Right lobe of liver (tissue), 6 donors: ENCODE data around the gene FRS2. TPM values are rescaled to one million over a fixed set of nuclear protein-coding genes. Genes with fewer than 3 reads are reported as not detected.

Experiments
- ATAC-seq, 4 donors: fragments of 200-7000 bp; cut with Tn5 transposase; one replicate each; pipeline ENCODE4 v1.9.1; 2020; ENCODE audit warnings: mild to moderate bottlenecking in 4 of 4, moderate library complexity in 4 of 4
- DNase-seq, 3 donors: peaks; one replicate each; pipeline ENCODE4 v3.0.0-alpha.2; 2020
- H3K27ac ChIP-seq, 3 donors: fragments of 200-600 bp; one replicate each; pipeline ENCODE4 v1.8.0; 2022
- H3K27me3 ChIP-seq, 2 donors: fragments of 200-600 bp; one replicate each; pipeline ENCODE4 v1.8.0; 2022
- H3K36me3 ChIP-seq, 4 donors: fragments of 200-600 bp; sonication (generic) in 1 of 4; one replicate each; pipeline versions ENCODE4 v1.5.1 to v1.8.0; 2017 to 2022; ENCODE audit warnings: control low read depth in 1 of 4
- H3K4me1 ChIP-seq, 4 donors: fragments of 200-600 bp; sonication (generic) in 1 of 4; one replicate each; pipeline versions ENCODE4 v1.5.1 to v1.8.0; 2017 to 2022; ENCODE audit warnings: control low read depth in 1 of 4
- H3K4me3 ChIP-seq, 3 donors: fragments of 200-600 bp; one replicate each; pipeline ENCODE4 v1.8.0; 2022
- H3K9me3 ChIP-seq, 4 donors: fragments of 200-600 bp; sonication (generic) in 1 of 4; one replicate each; pipeline versions ENCODE4 v1.5.1 to v1.8.0; 2017 to 2022; ENCODE audit warnings: control low read depth in 1 of 4
- POLR2A ChIP-seq: fragments of 450-650 bp; IDR thresholded peaks from one replicate; pipeline ENCODE4 v1.6.1; 2017; ENCODE audit warnings: antibody characterized with exemption, mild to moderate bottlenecking
- WGBS: methylation state at CpG from one replicate; pipeline ENCODE4 v1.1.6; 2018; ENCODE audit warnings: low coverage, low lambda C conversion rate; ENCODE audit not compliant: insufficient coverage; ENCODE audit errors: missing lambda C conversion rate; 5-methylcytosine and 5-hydroxymethylcytosine counted together
- intact Hi-C, 2 donors: fragments of 100-400 bp; cut with DNase I; formaldehyde crosslinking; loops; one replicate each; pipeline versions ENCODE4 v1.11.2 to v1.14.1; 2022
- total RNA-seq, 6 experiments: library from RNA; depleted of rRNA in 2 of 6; stranded (reverse); fragments of >200 nt in 2 of 6; fragmentation: NEBNext Ultra II Directional in 3 of 6; extraction: Animal tissue kit (Norgen Biotek cat#: 25700) in 3 of 6; gene quantifications; one replicate each; pipeline versions ENCODE4 v1.1.0 to v1.2.4, GENCODE V29; 2016 to 2023
- TF ChIP-seq, protein P1 (sequence below), 4 donors: fragments of 200-600 bp in 3 of 4; fragments of 450-650 bp in 1 of 4; IDR thresholded peaks; one replicate each; pipeline versions ENCODE4 v1.5.1 to v1.8.0; 2016 to 2022; ENCODE audit warnings: antibody characterized with exemption in 4 of 4, mild to moderate bottlenecking in 2 of 4
- donor health status: DM: no; HTN: yes; CAD: no.
- donor health status: DM: no; HTN: no; CAD: no.
- donor health status: DM: no; HTN: no; CAD: no.
- donor health status: DM: no; HTN: yes; CAD: no.
- donor health status: DM: no; HTN: yes; CAD: no.

Gene FRS2
- total RNA-seq, 6 experiments from 2014 or later = 13.8 to 27.8 (median 15.8) TPM

DNA sequence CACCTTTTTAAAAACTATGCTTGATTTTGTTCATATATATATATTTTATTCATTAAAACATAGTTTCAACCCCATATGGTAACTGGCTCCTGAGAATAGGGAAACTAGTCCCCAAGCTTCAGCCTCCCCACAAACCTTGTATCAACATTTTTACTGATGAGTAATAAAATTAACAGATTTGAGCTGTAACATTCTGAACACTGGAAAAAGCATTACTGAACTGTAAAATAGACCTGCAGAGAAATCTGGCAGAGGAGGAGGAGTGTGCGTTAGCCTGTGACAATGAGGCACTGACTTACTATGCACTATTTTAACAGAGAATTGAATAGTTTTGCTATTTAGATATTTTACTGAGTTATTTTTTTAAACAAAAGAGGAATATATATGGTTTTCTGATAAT, 43.1 kb downstream of the FRS2 start:
- ATAC-seq (no peak), DNase-seq (no peak)
- peaks cover 0 to 11% (median 2%) of the 10 kb centered on the region in 4 donors for H3K4me1 ChIP-seq
- TF ChIP-seq, protein P1, sequence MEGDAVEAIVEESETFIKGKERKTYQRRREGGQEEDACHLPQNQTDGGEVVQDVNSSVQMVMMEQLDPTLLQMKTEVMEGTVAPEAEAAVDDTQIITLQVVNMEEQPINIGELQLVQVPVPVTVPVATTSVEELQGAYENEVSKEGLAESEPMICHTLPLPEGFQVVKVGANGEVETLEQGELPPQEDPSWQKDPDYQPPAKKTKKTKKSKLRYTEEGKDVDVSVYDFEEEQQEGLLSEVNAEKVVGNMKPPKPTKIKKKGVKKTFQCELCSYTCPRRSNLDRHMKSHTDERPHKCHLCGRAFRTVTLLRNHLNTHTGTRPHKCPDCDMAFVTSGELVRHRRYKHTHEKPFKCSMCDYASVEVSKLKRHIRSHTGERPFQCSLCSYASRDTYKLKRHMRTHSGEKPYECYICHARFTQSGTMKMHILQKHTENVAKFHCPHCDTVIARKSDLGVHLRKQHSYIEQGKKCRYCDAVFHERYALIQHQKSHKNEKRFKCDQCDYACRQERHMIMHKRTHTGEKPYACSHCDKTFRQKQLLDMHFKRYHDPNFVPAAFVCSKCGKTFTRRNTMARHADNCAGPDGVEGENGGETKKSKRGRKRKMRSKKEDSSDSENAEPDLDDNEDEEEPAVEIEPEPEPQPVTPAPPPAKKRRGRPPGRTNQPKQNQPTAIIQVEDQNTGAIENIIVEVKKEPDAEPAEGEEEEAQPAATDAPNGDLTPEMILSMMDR (IDR thresholded peaks at IDR 0.05) = no peak
- TF ChIP-seq POLR2A = no peak
- H3K27ac ChIP-seq = no peak overlapping the region
- intact Hi-C loops = no loop called here
- 100% methylated on average over 1 of the region's 1 CpG for WGBS
- no peaks in the 10 kb centered on the region for H3K27me3 ChIP-seq
- H3K9me3 ChIP-seq = no peaks in the 10 kb centered on the region
- H3K36me3 ChIP-seq = no peaks in the 10 kb centered on the region
- H3K4me3 ChIP-seq = no peak overlapping the region

DNA sequence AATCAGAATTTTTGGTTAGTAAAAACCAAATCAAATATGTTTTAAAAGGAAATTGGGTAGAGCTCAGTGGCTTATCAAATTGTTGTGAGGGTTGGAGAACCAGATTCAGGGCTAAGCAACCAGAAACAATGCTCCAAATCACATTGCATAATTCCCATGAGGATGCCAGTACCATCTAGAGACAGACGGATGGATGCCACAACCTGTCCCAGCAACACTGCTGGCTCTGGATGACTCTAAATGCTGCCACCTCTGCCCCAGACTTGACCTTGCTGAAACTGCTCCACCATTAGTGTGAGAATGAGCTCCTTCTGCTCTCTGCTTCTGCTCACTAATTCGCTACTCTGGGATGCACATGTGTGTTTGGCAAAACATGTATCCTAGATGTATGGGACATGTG, 43.9 kb downstream of the FRS2 start:
- intact Hi-C loops = no loop called here
- no peaks in the 10 kb centered on the region for H3K9me3 ChIP-seq
- DNase-seq (no peak), ATAC-seq (no peak)
- TF ChIP-seq POLR2A = no peak
- TF ChIP-seq, protein P1 (IDR thresholded peaks at IDR 0.05) = no peak
- H3K27me3 ChIP-seq = no peaks in the 10 kb centered on the region
- WGBS = 100% methylated on average over 1 of the region's 2 CpGs
- no peaks in the 10 kb centered on the region for H3K36me3 ChIP-seq
- no peak overlapping the region for H3K27ac ChIP-seq
- H3K4me1 ChIP-seq = peaks cover 0 to 11% (median 2%) of the 10 kb centered on the region in 4 donors
- no peak overlapping the region for H3K4me3 ChIP-seq

DNA sequence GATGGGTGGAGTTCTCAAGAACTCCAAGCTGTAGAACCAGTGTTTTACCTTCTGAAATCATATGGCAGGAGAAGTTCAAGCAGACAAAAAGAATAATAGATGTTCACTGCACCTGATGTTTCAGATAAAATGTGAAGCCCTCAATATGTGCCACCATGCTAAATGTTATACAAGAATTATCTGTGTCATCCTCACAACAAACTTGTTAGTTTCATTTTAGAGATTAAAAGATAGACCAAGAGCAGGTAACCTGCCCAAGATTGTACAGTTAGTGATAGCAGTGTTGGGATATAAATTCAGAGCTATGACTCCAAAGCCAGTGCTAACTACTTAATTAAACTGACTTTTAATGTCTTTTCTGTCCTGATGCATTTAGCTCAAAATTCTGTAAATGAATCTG, 44.7 kb downstream of the FRS2 start:
- Histone ChIP-seq H3K9me3 (no peaks in the 10 kb centered on the region), H3K36me3 (no peaks in the 10 kb centered on the region), H3K27ac (no peak overlapping the region), H3K4me3 (no peak overlapping the region), H3K4me1 (peaks cover 0 to 11% (median 2%) of the 10 kb centered on the region in 4 donors), H3K27me3 (no peaks in the 10 kb centered on the region)
- DNase-seq (no peak), ATAC-seq (no peak)
- TF ChIP-seq, protein P1 (IDR thresholded peaks at IDR 0.05) = no peak
- TF ChIP-seq POLR2A = no peak
- intact Hi-C loops = no loop called here

DNA sequence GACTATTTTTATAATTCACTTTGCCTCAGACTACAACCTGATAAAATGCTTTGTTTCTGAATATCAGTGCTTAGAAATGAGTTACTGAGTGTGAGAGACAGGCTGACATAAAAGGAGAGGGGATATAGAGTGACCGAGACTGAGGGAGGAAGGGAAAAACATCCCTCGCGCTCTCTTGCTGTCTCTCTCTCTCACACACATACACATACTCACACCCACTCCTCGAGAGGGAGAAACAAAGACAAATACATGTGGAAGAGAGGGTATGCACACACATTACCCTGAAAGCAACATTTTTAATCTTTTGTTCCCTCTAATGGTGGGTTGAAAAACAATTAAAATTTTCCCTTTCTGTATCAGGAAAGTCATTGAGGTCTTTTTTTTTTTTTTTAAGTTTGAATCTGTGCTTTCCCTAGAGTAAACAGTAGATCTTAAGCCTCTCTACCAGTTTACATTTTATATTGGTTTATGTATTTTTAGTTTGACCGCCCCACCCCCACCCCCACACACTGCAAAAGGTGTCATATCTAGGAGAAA, 45.3 kb downstream of the FRS2 start:
- TF ChIP-seq POLR2A = no peak
- TF ChIP-seq, protein P1 (IDR thresholded peaks at IDR 0.05) = no peak
- ATAC-seq (no peak), DNase-seq (no peak)
- Histone ChIP-seq H3K9me3 (no peaks in the 10 kb centered on the region), H3K27me3 (no peaks in the 10 kb centered on the region), H3K4me3 (no peak overlapping the region), H3K27ac (no peak overlapping the region), H3K36me3 (no peaks in the 10 kb centered on the region), H3K4me1 (peaks cover 0 to 7% (median 2%) of the 10 kb centered on the region in 4 donors)
- 60% methylated on average over 5 of the region's 5 CpGs for WGBS
- intact Hi-C loops = no loop called here

DNA sequence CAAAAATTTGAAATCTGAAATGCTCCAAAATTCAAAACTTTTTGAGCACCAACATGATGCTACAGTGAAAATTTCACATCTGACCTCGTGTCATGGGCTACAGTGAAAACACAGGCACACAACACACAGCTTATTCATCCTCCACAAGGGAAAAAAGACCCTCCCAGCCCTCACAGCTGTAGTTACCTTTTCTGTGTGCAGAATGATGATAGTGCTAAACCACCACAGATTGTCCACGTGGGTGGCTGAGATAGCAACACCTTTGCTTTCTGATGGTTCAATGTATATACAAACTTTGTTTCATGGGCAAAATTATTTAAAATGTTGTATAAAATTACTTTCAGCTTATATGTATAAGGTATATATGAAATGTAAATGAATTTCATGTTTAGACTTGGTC, 46.8 kb downstream of the FRS2 start:
- H3K9me3 ChIP-seq = no peaks in the 10 kb centered on the region
- H3K27me3 ChIP-seq = no peaks in the 10 kb centered on the region
- H3K27ac ChIP-seq = no peak overlapping the region
- TF ChIP-seq, protein P1 (IDR thresholded peaks at IDR 0.05) = no peak
- TF ChIP-seq POLR2A = no peak
- DNase-seq = no peak
- WGBS = 100% methylated on average over 1 of the region's 2 CpGs
- no peaks in the 10 kb centered on the region for H3K36me3 ChIP-seq
- H3K4me3 ChIP-seq = no peak overlapping the region
- no peak for ATAC-seq
- H3K4me1 ChIP-seq = no peaks in the 10 kb centered on the region
- intact Hi-C loops = no loop called here
